Fibroblast of gingiva (primary cell): ENCODE measurements around the gene OSCP1.
A peak's percentile ranks its signal among the peaks of the same experiment; 100 is the strongest.

Experiments
- DNase-seq: peaks from one replicate; pipeline ENCODE4 v3.0.0-alpha.2; 2011; ENCODE audit warnings: low read depth

The OSCP1 gene

GRCh38 chr1:36446746-36447145, 3.5 kb downstream of the OSCP1 start:
- no peak for DNase-seq

GRCh38 chr1:36446271-36446670, 4.0 kb downstream of the OSCP1 start:
- DNase-seq, result no peak

- no peak for DNase-seq
Observed at GRCh38 chr1:36443297-36443696, 7.0 kb downstream of the OSCP1 start.

GRCh38 chr1:36442337-36442736, 7.9 kb downstream of the OSCP1 start:
- DNase-seq, result no peak

GRCh38 chr1:36440646-36441045, 9.6 kb downstream of the OSCP1 start:
- no peak for DNase-seq

GRCh38 chr1:36440044-36440443, 10.2 kb downstream of the OSCP1 start:
- DNase-seq, result no peak

- no peak for DNase-seq
Observed at GRCh38 chr1:36438715-36439114, 11.5 kb downstream of the OSCP1 start.

- DNase-seq, result no peak
Observed at GRCh38 chr1:36436821-36437220, 13.4 kb downstream of the OSCP1 start.

- DNase-seq, result no peak
Observed at GRCh38 chr1:36433102-36433501, 17.1 kb downstream of the OSCP1 start.

- DNase-seq, result no peak
Observed at GRCh38 chr1:36432616-36433015, 17.6 kb downstream of the OSCP1 start.

GRCh38 chr1:36425791-36426190, 24.5 kb downstream of the OSCP1 start:
- no peak for DNase-seq

GRCh38 chr1:36421649-36422048, 28.6 kb downstream of the OSCP1 start:
- no peak for DNase-seq

GRCh38 chr1:36420836-36421317, 29.4 kb downstream of the OSCP1 start:
- peak; percentile 71 for DNase-seq

GRCh38 chr1:36420409-36420808, 29.8 kb downstream of the OSCP1 start:
- DNase-seq, result peak; percentile 81

- DNase-seq, result peak; percentile 44
Observed at GRCh38 chr1:36419569-36419968, 30.7 kb downstream of the OSCP1 start.

- DNase-seq, result no peak
Observed at GRCh38 chr1:36419140-36419539, 31.1 kb downstream of the OSCP1 start.

- DNase-seq, result no peak
Observed at GRCh38 chr1:36417931-36418330, 32.3 kb downstream of the OSCP1 start.

GRCh38 chr1:36415661-36416326, 34.5 kb downstream of the OSCP1 start:
- DNase-seq, result no peak

- DNase-seq, result no peak
Observed at GRCh38 chr1:36414384-36414783, 35.9 kb downstream of the OSCP1 start.

GRCh38 chr1:36411674-36412648, 38.3 kb downstream of the OSCP1 start:
- no peak for DNase-seq

GRCh38 chr1:36408479-36408878, 41.8 kb downstream of the OSCP1 start:
- DNase-seq, result no peak

- DNase-seq, result no peak
Observed at GRCh38 chr1:36406440-36406839, 43.8 kb downstream of the OSCP1 start.

GRCh38 chr1:36402504-36402890, 47.8 kb downstream of the OSCP1 start:
- no peak for DNase-seq
